Measurements from ENCODE around the gene SMPD3. TPM values are rescaled to one million over a fixed set of nuclear protein-coding genes. Genes with fewer than 3 reads are reported as not detected.

SMPD3 gene
- total RNA-seq, 1 experiment from 2014 or later = 0.77 TPM

DNA sequence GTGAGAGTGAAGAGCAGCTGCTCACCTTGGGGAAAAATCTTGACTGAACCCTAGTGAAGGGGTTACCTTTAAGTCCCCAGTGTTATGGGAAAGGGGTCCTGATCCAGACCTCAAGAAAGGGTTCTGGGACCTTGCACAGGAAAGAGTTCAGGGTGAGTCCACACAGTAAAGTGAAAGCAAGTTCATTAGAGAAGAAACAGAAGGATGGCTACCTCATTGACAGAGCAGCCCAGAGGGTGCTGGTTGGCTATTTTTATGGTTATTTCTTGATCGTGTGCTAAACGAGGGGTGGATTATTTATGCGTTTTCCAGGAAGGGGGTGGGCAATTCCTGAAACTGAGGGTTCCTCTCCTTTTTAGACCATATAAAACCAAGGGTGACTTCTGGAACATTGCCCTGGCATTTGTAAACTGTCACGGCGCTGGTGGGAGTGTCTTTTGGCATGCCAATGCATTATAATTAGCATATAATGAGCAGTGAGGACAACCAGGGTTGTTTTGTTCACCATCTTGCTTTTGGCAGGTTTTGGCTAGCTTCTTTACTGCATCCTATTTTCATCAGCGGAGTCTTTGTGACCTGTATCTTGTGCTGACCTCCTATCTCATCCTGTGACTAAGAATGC is 58.4 kb downstream of the SMPD3 start:
- CTCF ChIA-PET = no interaction called here
- no peak overlapping the region for H3K27ac ChIP-seq (ENCODE audit: low read length)
- in situ Hi-C loops (cut with HindIII; ENCODE audit: low pct_unique_long_range_greater_than_20kb, low sequenced_read_pairs) = no loop called here
- TF ChIP-seq TCF7L2 (IDR thresholded peaks at IDR 0.05; ENCODE audit: low read depth, low read length) (no peak), REST (IDR thresholded peaks at IDR 0.05; ENCODE audit: insufficient read depth in 1 of 2, low read depth in 2 of 2, low read length in 1 of 2) (no peak), POLR2AphosphoS5 (IDR thresholded peaks at IDR 0.05; ENCODE audit: low read depth, low read length) (no peak)
- TF ChIP-seq, protein P1, sequence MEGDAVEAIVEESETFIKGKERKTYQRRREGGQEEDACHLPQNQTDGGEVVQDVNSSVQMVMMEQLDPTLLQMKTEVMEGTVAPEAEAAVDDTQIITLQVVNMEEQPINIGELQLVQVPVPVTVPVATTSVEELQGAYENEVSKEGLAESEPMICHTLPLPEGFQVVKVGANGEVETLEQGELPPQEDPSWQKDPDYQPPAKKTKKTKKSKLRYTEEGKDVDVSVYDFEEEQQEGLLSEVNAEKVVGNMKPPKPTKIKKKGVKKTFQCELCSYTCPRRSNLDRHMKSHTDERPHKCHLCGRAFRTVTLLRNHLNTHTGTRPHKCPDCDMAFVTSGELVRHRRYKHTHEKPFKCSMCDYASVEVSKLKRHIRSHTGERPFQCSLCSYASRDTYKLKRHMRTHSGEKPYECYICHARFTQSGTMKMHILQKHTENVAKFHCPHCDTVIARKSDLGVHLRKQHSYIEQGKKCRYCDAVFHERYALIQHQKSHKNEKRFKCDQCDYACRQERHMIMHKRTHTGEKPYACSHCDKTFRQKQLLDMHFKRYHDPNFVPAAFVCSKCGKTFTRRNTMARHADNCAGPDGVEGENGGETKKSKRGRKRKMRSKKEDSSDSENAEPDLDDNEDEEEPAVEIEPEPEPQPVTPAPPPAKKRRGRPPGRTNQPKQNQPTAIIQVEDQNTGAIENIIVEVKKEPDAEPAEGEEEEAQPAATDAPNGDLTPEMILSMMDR (IDR thresholded peaks at IDR 0.05) = no peak
- H3K9me3 ChIP-seq (ENCODE audit: control insufficient read depth, insufficient read depth, low read depth, low read length) = no peaks in the 10 kb centered on the region
- H3K4me3 ChIP-seq (ENCODE audit: low read depth in 2 of 2, low read length in 2 of 2) = no peak overlapping the region
- no peaks in the 10 kb centered on the region for H3K36me3 ChIP-seq (ENCODE audit: control insufficient read depth, insufficient read depth, low read length)
- H3K4me1 ChIP-seq (ENCODE audit: control insufficient read depth, insufficient read depth, low read length) = no peaks in the 10 kb centered on the region
- no TSS peak for BruUV-seq (replicated peaks)
- DNase-seq (ENCODE audit: low read depth, low spot score) (no peak), ATAC-seq (no peak)
- intact Hi-C loops (cut with micrococcal nuclease; ENCODE audit: unreplicated experiment) = no loop called here
- POLR2A ChIA-PET = no interaction called here
- no peaks in the 10 kb centered on the region for H3K27me3 ChIP-seq (ENCODE audit: control insufficient read depth, insufficient read depth, low read length)

DNA sequence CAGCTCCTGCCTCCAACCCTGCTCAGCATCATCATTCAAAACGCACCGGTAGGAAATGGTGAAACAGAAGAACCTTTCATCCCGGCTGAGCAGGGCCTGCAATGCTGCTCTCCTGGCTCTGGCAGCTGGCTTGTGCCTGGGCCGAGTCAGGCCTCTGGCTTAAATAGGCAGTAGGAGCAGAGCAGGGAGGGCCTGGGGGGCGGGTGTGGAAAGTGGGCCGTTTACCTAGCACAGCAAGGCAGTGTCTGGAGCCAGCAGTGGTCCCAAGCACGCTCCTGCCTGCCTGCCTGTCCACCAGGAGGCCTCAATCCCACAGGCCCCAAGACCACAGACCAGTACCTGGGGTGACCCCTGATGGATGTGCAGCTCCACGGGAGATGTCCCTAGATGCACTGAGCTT is 59.3 kb downstream of the SMPD3 start:
- ChIA-PET CTCF (no interaction called here), POLR2A (no interaction called here)
- no peaks in the 10 kb centered on the region for H3K27me3 ChIP-seq (ENCODE audit: control insufficient read depth, insufficient read depth, low read length)
- in situ Hi-C loops (cut with HindIII; ENCODE audit: low pct_unique_long_range_greater_than_20kb, low sequenced_read_pairs) (no loop called here), intact Hi-C loops (cut with micrococcal nuclease; ENCODE audit: unreplicated experiment) (no loop called here)
- no peak for TF ChIP-seq TCF7L2 (IDR thresholded peaks at IDR 0.05; ENCODE audit: low read depth, low read length)
- TF ChIP-seq POLR2AphosphoS5 (IDR thresholded peaks at IDR 0.05; ENCODE audit: low read depth, low read length) = no peak
- no peak for TF ChIP-seq REST (IDR thresholded peaks at IDR 0.05; ENCODE audit: insufficient read depth in 1 of 2, low read depth in 2 of 2, low read length in 1 of 2)
- TF ChIP-seq, protein P1 (IDR thresholded peaks at IDR 0.05) = no peak
- TF ChIP-seq SIN3A (IDR thresholded peaks at IDR 0.05; ENCODE audit: borderline replicate concordance, insufficient read depth, low read depth, low read length) = no peak
- H3K9me3 ChIP-seq (ENCODE audit: control insufficient read depth, insufficient read depth, low read depth, low read length) = no peaks in the 10 kb centered on the region
- H3K36me3 ChIP-seq (ENCODE audit: control insufficient read depth, insufficient read depth, low read length) = no peaks in the 10 kb centered on the region
- H3K4me1 ChIP-seq (ENCODE audit: control insufficient read depth, insufficient read depth, low read length) = no peaks in the 10 kb centered on the region
- ATAC-seq (no peak), DNase-seq (ENCODE audit: low read depth, low spot score) (no peak)
- no peak overlapping the region for H3K4me3 ChIP-seq (ENCODE audit: low read depth in 2 of 2, low read length in 2 of 2)
- no peak overlapping the region for H3K27ac ChIP-seq (ENCODE audit: low read length)
- BruUV-seq (replicated peaks) = no TSS peak
